ENCODE measurements around the gene SLC1A4.

DNA sequence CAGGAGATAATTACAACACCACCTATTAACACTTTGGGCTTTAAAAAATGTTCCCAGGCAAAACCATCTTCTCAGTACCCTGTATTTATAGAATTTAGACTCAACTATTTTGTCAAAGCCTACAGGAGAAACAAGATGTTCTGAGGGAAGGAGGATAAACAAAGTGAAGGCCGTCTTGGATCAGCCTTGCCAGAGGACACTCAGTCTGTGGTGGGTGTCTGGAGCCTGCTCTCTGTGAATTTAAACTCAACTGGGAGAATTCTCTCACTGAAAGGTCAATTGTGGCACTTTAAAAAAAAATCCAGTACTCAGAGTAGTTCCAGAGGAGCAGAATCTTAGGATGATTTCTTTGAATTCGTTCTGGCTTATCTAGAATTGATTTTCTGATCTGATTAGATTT, 28.4 kb upstream of the SLC1A4 start:
- TF ChIP-seq, protein P1, sequence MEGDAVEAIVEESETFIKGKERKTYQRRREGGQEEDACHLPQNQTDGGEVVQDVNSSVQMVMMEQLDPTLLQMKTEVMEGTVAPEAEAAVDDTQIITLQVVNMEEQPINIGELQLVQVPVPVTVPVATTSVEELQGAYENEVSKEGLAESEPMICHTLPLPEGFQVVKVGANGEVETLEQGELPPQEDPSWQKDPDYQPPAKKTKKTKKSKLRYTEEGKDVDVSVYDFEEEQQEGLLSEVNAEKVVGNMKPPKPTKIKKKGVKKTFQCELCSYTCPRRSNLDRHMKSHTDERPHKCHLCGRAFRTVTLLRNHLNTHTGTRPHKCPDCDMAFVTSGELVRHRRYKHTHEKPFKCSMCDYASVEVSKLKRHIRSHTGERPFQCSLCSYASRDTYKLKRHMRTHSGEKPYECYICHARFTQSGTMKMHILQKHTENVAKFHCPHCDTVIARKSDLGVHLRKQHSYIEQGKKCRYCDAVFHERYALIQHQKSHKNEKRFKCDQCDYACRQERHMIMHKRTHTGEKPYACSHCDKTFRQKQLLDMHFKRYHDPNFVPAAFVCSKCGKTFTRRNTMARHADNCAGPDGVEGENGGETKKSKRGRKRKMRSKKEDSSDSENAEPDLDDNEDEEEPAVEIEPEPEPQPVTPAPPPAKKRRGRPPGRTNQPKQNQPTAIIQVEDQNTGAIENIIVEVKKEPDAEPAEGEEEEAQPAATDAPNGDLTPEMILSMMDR (IDR thresholded peaks at IDR 0.05; ENCODE audit: low read length): no peak
- TF ChIP-seq EZH2phosphoT487 (IDR thresholded peaks at IDR 0.05; ENCODE audit: low read length) (no peak), EZH2 (optimal IDR thresholded peaks at IDR 0.05; ENCODE audit: low read depth, low read length) (no peak)
